GM18526 (cell line): Measurements from ENCODE around the gene FASTKD2.

Experiments
- POLR2A ChIP-seq: IDR thresholded peaks from 3 replicates; pipeline ENCODE4 v1.6.1; 2011; ENCODE audit not compliant: insufficient read length; ENCODE audit errors: extremely low read depth

Gene FASTKD2

GRCh38 chr2:206774871-206775270 is 9.5 kb downstream of the FASTKD2 start:
- no peak for TF ChIP-seq POLR2A

- no peak for TF ChIP-seq POLR2A
Measured at GRCh38 chr2:206776432-206776831, 11.0 kb downstream of the FASTKD2 start.

- no peak for TF ChIP-seq POLR2A
Measured at GRCh38 chr2:206780671-206781070, 15.3 kb downstream of the FASTKD2 start.

GRCh38 chr2:206783718-206784117 is 18.3 kb downstream of the FASTKD2 start:
- TF ChIP-seq POLR2A: no peak

- no peak for TF ChIP-seq POLR2A
Measured at GRCh38 chr2:206784559-206785353, 19.4 kb downstream of the FASTKD2 start.

- no peak for TF ChIP-seq POLR2A
Measured at GRCh38 chr2:206790311-206790935, 25.0 kb downstream of the FASTKD2 start.

GRCh38 chr2:206792645-206793044 is 27.2 kb downstream of the FASTKD2 start:
- no peak for TF ChIP-seq POLR2A

- TF ChIP-seq POLR2A: no peak
Measured at GRCh38 chr2:206797376-206797775, 32.0 kb downstream of the FASTKD2 start.

GRCh38 chr2:206798000-206798399 is 32.6 kb downstream of the FASTKD2 start:
- no peak for TF ChIP-seq POLR2A

- TF ChIP-seq POLR2A: no peak
Measured at GRCh38 chr2:206799083-206799482, 33.7 kb downstream of the FASTKD2 start.

- no peak for TF ChIP-seq POLR2A
Measured at GRCh38 chr2:206800506-206801417, 35.4 kb downstream of the FASTKD2 start.

GRCh38 chr2:206801418-206802189 is 36.2 kb downstream of the FASTKD2 start:
- no peak for TF ChIP-seq POLR2A

- TF ChIP-seq POLR2A: no peak
Measured at GRCh38 chr2:206802654-206803514, 37.5 kb downstream of the FASTKD2 start.

GRCh38 chr2:206804326-206804725 is 38.9 kb downstream of the FASTKD2 start:
- TF ChIP-seq POLR2A: no peak
